Endothelial cell of umbilical vein (primary cell): ENCODE measurements around the gene FOXRED2.

ENCODE experiments used
- EZH2 ChIP-seq: IDR thresholded peaks from 2 replicates; pipeline ENCODE4 v1.6.1; 2012; ENCODE audit warnings: borderline replicate concordance, low read depth, mild to moderate bottlenecking, moderate library complexity, low read length, inconsistent platforms; ENCODE audit not compliant: severe bottlenecking
- FOS ChIP-seq: IDR thresholded peaks from 2 replicates; pipeline ENCODE4 v1.6.1; 2011; ENCODE audit warnings: mild to moderate bottlenecking, low read length, moderate library complexity, borderline replicate concordance; ENCODE audit not compliant: insufficient read depth
- MYC ChIP-seq: IDR thresholded peaks from one replicate; pipeline ENCODE4 v1.6.1; 2011; ENCODE audit warnings: mild to moderate bottlenecking, low read depth, low read length
- POLR2A ChIP-seq: IDR thresholded peaks from 2 replicates; pipeline ENCODE4 v1.6.1; 2012; ENCODE audit warnings: low read depth, mild to moderate bottlenecking, control low read depth, low read length
- POLR2AphosphoS5 ChIP-seq: IDR thresholded peaks from 2 replicates; pipeline ENCODE4 v1.6.1; 2012; ENCODE audit warnings: low read depth, mild to moderate bottlenecking, control low read depth, low read length, moderate library complexity; ENCODE audit not compliant: insufficient read depth
- TF ChIP-seq, protein P1 (sequence below), 2 donors: IDR thresholded peaks; 1 replicate in 1 of 2; 2 replicates in 1 of 2; pipeline ENCODE4 v1.5.1; 2011; ENCODE audit warnings: low read length in 2 of 2, mild to moderate bottlenecking in 2 of 2, moderate library complexity in 2 of 2, control low read depth in 1 of 2, inconsistent platforms in 1 of 2, low read depth in 1 of 2; ENCODE audit not compliant: insufficient read depth in 1 of 2; ENCODE audit errors: extremely low read depth in 1 of 2
- TF ChIP-seq, protein P2 (sequence below): IDR thresholded peaks from 2 replicates; pipeline ENCODE4 v1.6.1; 2011; ENCODE audit not compliant: insufficient read depth, insufficient read length

DNA sequence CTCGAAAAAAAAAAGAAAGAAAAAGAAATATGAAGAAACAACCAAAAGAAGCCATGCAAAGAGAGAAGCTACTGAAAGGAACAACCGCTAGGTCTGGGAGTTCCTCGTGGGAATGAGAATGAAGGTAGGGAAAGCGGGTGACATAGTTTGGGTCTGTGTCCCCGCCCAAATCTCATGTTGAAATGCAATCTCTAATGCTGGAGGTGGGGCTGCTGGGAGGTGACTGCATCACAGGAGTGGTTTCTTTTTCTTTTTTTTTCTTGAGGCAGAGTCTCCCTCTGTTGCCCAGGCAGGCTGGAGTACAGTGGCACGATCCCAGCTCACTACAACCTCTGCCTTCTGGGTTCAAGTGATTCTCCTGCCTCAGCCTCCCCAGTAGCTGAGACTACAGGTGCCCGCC, 15.7 kb downstream of the FOXRED2 start:
- TF ChIP-seq, protein P1, sequence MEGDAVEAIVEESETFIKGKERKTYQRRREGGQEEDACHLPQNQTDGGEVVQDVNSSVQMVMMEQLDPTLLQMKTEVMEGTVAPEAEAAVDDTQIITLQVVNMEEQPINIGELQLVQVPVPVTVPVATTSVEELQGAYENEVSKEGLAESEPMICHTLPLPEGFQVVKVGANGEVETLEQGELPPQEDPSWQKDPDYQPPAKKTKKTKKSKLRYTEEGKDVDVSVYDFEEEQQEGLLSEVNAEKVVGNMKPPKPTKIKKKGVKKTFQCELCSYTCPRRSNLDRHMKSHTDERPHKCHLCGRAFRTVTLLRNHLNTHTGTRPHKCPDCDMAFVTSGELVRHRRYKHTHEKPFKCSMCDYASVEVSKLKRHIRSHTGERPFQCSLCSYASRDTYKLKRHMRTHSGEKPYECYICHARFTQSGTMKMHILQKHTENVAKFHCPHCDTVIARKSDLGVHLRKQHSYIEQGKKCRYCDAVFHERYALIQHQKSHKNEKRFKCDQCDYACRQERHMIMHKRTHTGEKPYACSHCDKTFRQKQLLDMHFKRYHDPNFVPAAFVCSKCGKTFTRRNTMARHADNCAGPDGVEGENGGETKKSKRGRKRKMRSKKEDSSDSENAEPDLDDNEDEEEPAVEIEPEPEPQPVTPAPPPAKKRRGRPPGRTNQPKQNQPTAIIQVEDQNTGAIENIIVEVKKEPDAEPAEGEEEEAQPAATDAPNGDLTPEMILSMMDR (IDR thresholded peaks at IDR 0.05; ENCODE audit: extremely low read depth in 1 of 2, insufficient read depth in 1 of 2, low read depth in 1 of 2, low read length in 2 of 2), result no peak
- no peak for TF ChIP-seq EZH2
- TF ChIP-seq, protein P2, sequence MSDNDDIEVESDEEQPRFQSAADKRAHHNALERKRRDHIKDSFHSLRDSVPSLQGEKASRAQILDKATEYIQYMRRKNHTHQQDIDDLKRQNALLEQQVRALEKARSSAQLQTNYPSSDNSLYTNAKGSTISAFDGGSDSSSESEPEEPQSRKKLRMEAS, result no peak
- no peak for TF ChIP-seq POLR2A
- TF ChIP-seq MYC, result no peak
- TF ChIP-seq POLR2AphosphoS5, result no peak
- TF ChIP-seq FOS, result no peak
